Endothelial cell of umbilical vein (primary cell): ENCODE data around the gene STAT2.

Experiments
- EZH2 ChIP-seq: IDR thresholded peaks from 2 replicates; pipeline ENCODE4 v1.6.1; 2012; ENCODE audit warnings: borderline replicate concordance, low read depth, mild to moderate bottlenecking, moderate library complexity, low read length, inconsistent platforms; ENCODE audit not compliant: severe bottlenecking
- MYC ChIP-seq: IDR thresholded peaks from one replicate; pipeline ENCODE4 v1.6.1; 2011; ENCODE audit warnings: mild to moderate bottlenecking, low read depth, low read length
- TF ChIP-seq, protein P1 (sequence below), 2 donors: IDR thresholded peaks; 1 replicate in 1 of 2; 2 replicates in 1 of 2; pipeline ENCODE4 v1.5.1; 2011; ENCODE audit warnings: low read length in 2 of 2, mild to moderate bottlenecking in 2 of 2, moderate library complexity in 2 of 2, control low read depth in 1 of 2, inconsistent platforms in 1 of 2, low read depth in 1 of 2; ENCODE audit not compliant: insufficient read depth in 1 of 2; ENCODE audit errors: extremely low read depth in 1 of 2

DNA sequence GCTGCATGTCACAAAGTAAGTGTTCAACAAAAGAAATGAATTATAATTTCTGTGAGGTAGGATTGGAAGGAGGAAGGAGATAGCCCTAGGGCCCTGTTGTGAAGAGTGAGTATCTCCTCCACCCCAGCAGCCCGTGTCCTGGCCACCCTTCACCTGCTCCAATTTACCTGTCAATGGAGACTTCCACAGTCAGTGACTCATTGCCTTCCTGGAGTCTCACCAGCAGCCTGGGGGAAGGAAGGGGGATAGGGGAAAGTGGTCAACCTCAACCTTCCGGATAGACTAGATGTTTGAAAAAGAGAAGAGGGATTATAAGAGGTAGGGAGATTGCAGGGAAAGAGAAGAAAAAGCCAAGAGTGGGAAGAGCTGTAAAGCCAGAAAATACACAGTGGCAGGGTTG is 9.2 kb downstream of the STAT2 start:
- TF ChIP-seq, protein P1, sequence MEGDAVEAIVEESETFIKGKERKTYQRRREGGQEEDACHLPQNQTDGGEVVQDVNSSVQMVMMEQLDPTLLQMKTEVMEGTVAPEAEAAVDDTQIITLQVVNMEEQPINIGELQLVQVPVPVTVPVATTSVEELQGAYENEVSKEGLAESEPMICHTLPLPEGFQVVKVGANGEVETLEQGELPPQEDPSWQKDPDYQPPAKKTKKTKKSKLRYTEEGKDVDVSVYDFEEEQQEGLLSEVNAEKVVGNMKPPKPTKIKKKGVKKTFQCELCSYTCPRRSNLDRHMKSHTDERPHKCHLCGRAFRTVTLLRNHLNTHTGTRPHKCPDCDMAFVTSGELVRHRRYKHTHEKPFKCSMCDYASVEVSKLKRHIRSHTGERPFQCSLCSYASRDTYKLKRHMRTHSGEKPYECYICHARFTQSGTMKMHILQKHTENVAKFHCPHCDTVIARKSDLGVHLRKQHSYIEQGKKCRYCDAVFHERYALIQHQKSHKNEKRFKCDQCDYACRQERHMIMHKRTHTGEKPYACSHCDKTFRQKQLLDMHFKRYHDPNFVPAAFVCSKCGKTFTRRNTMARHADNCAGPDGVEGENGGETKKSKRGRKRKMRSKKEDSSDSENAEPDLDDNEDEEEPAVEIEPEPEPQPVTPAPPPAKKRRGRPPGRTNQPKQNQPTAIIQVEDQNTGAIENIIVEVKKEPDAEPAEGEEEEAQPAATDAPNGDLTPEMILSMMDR (IDR thresholded peaks at IDR 0.05; ENCODE audit: extremely low read depth in 1 of 2, insufficient read depth in 1 of 2, low read depth in 1 of 2, low read length in 2 of 2) = no peak
- TF ChIP-seq MYC (no peak), EZH2 (no peak)
